PC-3 (cell line): ENCODE results near the gene IGFBP4.

Source experiments
- EZH2 ChIP-seq: fragments of 300-600 bp; sonication (generic); IDR thresholded peaks from one replicate; pipeline ENCODE4 v1.6.1; 2017; ENCODE audit warnings: antibody characterized with exemption, mild to moderate bottlenecking, low read length; ENCODE audit not compliant: unreplicated experiment
- EZH2phosphoT487 ChIP-seq: fragments of 300-600 bp; sonication (generic); IDR thresholded peaks from 2 replicates; pipeline ENCODE4 v1.6.1; 2018; ENCODE audit warnings: mild to moderate bottlenecking, antibody characterized with exemption, low read length, borderline replicate concordance
- TF ChIP-seq, protein P1 (sequence below): fragments of 300-600 bp; sonication (generic); conservative IDR thresholded peaks from 2 replicates; pipeline ENCODE4 v1.5.1; 2017; ENCODE audit warnings: antibody characterized with exemption, low read depth, mild to moderate bottlenecking, low read length

DNA sequence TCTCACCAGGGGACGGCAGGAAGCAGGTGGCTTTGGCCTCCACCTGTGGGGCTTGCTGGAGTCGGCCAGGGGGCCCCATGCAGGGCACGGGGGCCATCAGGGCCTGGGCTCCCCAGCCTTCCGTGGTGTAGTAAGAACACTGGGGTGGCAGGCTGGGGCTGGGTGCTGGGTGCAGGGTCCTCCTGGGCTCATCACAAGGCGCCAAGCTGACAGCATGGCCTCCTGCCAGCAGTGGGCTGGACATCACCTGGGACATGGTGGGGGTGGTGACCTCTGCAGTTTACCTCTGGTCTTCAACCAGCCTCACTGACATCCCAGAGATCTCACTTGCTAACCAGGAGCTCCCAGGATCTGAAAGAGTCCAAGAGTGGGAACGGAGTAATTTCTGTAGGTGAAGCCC lies 52.9 kb downstream of the IGFBP4 start:
- TF ChIP-seq, protein P1, sequence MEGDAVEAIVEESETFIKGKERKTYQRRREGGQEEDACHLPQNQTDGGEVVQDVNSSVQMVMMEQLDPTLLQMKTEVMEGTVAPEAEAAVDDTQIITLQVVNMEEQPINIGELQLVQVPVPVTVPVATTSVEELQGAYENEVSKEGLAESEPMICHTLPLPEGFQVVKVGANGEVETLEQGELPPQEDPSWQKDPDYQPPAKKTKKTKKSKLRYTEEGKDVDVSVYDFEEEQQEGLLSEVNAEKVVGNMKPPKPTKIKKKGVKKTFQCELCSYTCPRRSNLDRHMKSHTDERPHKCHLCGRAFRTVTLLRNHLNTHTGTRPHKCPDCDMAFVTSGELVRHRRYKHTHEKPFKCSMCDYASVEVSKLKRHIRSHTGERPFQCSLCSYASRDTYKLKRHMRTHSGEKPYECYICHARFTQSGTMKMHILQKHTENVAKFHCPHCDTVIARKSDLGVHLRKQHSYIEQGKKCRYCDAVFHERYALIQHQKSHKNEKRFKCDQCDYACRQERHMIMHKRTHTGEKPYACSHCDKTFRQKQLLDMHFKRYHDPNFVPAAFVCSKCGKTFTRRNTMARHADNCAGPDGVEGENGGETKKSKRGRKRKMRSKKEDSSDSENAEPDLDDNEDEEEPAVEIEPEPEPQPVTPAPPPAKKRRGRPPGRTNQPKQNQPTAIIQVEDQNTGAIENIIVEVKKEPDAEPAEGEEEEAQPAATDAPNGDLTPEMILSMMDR = no peak
- TF ChIP-seq EZH2phosphoT487 (no peak), EZH2 (no peak)
